PFSK-1 (cell line): Measurements from ENCODE around the gene COX8A.

Experiments used
- FOXP2 ChIP-seq: optimal IDR thresholded peaks from 2 replicates; pipeline ENCODE3; 2011; ENCODE audit warnings: borderline replicate concordance, control low read depth, inconsistent platforms; ENCODE audit not compliant: insufficient read depth; ENCODE audit errors: extremely low read length, extremely low read depth
- POLR2AphosphoS5 ChIP-seq: IDR thresholded peaks from 2 replicates; pipeline ENCODE4 v1.6.1; 2012; ENCODE audit warnings: low read depth, mild to moderate bottlenecking, control low read depth, low read length, moderate library complexity
- REST ChIP-seq, 2 experiments: IDR thresholded peaks; 2 replicates each; pipeline versions ENCODE4 v1.6.1 to v1.8.0; 2011 to 2012; ENCODE audit warnings: low read depth in 2 of 2, low read length in 2 of 2, control low read depth in 1 of 2, inconsistent platforms in 1 of 2, mild to moderate bottlenecking in 1 of 2, moderate library complexity in 1 of 2; ENCODE audit not compliant: insufficient read depth in 1 of 2
- SIN3A ChIP-seq: IDR thresholded peaks from 2 replicates; pipeline ENCODE4 v1.6.1; 2012; ENCODE audit warnings: mild to moderate bottlenecking, low read length, moderate library complexity, borderline replicate concordance; ENCODE audit not compliant: insufficient read depth
- TAF1 ChIP-seq: IDR thresholded peaks from 2 replicates; pipeline ENCODE4 v1.6.1; 2012; ENCODE audit warnings: low read length, control low read depth, borderline replicate concordance; ENCODE audit not compliant: insufficient read depth

The COX8A gene

GRCh38 chr11:64006398-64006797 is 32.0 kb downstream of the COX8A start:
- TF ChIP-seq TAF1, result no peak
- no peak for TF ChIP-seq FOXP2
- no peak for TF ChIP-seq SIN3A
- TF ChIP-seq REST (IDR thresholded peaks at IDR 0.05; ENCODE audit: insufficient read depth in 1 of 2, low read depth in 2 of 2, low read length in 2 of 2), result no peak
- TF ChIP-seq POLR2AphosphoS5, result no peak

DNA sequence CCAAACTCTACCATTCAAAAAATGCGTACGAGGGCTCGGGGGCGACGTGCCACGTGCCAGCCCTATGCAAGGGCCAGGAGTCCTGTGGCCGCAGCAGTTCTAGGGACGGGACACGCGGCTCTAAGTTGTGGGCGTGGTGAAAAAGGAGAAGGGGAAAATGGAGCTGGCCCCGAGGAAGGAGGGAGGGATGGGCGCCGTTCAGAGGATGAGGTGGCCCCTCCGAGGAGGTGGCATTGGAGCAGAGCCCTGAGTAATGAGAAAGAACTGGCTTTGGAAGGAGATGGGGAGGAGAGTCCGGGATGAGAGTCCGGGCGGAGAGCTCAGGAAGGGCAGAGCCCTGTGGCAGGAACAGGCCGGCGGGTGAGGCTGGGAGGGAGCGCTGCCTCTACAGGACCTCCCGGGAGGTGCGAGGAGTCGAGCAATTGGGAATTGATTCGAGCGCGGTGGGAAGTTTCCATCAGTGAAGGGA is 32.8 kb downstream of the COX8A start:
- no peak for TF ChIP-seq SIN3A
- TF ChIP-seq REST (IDR thresholded peaks at IDR 0.05; ENCODE audit: insufficient read depth in 1 of 2, low read depth in 2 of 2, low read length in 2 of 2), result no peak
- TF ChIP-seq POLR2AphosphoS5, result no peak
- no peak for TF ChIP-seq TAF1
- TF ChIP-seq FOXP2, result no peak

GRCh38 chr11:64007629-64008282 is 33.3 kb downstream of the COX8A start:
- TF ChIP-seq POLR2AphosphoS5 (no peak), FOXP2 (peak; percentile 27)

DNA sequence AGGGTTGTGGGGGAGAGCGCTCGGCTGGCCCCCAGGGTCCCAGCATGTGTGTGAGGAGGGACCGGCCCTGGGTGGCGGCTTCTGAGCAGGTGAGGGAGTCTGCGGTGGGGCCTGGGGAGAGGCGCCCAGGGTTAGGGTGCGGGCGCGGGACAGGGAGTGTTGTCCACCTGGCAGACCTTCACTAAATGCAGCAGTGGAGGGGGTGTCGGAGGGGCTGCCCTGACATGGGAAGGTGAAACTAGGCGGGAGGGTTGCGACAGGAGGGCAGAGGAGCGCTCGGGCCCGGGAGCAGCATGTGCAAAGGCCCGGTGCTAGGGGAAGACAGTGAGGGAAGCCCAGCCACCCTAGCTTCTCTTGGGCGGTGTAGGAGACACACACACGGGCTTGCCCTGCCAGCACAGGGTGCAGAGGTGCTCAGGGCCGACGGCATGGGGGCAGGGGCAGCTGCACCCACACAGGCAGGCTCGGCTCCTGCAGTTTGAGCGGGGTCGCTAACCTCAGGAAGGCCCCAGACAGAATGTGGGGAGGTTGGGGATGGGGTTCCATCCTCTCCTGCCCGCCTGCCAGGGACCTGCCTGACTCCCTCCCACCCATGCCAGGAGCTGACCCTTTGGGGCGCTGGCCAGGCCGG is 34.0 kb downstream of the COX8A start:
- TF ChIP-seq SIN3A (no peak), TAF1 (no peak), FOXP2 (no peak), REST (IDR thresholded peaks at IDR 0.05; ENCODE audit: insufficient read depth in 1 of 2, low read depth in 2 of 2, low read length in 2 of 2) (no peak), POLR2AphosphoS5 (no peak)

DNA sequence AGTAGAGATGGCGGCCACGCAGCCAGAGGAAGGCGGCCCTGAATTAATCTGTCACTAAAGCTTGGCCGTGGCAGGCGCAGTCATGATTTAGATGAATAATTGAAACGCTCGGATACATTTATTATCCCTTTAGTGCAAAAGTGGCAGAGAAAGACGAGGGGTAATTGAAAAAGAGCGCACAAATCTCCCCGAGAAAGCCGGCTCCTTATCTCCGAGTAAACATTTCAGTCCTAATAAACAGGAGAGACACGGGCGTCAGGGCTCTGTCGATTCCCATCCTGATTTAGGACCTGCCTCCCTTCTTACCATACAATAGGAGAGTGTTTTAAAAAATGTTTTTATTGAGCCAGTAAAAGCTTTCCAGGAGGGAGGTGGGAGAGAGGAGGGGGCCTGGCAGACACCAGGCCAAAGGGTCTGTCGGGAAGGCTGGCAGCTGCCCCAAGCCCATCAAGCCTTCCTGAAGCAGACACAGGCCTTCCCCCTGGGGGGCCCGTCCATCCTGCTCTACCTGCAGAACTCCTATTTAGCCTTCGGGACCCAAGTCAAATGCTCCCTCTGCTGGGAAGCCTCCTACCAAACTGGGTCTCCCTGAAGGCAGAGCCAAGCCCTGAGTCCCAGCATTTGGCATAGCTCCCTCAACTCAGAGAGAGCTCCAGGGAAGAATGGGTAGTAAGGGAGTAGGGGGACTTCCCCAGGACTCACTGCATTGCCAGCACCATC is 34.7 kb downstream of the COX8A start:
- TF ChIP-seq POLR2AphosphoS5 (no peak), FOXP2 (no peak), SIN3A (no peak), TAF1 (no peak)

GRCh38 chr11:64009710-64010109 is 35.3 kb downstream of the COX8A start:
- TF ChIP-seq REST (IDR thresholded peaks at IDR 0.05; ENCODE audit: insufficient read depth in 1 of 2, low read depth in 2 of 2, low read length in 2 of 2) (no peak), TAF1 (no peak), POLR2AphosphoS5 (no peak), SIN3A (no peak), FOXP2 (no peak)
